ENCODE results near the gene FNIP1. TPM values are rescaled to one million over a fixed set of nuclear protein-coding genes. Genes with fewer than 3 reads are reported as not detected.

The FNIP1 gene
- total and polyA plus RNA-seq, 9 of the 15 experiments (the other 6 are each of a cell fraction or from before 2014, with no cell fraction given): 5.0 to 32.8 (median 18.4) TPM

DNA sequence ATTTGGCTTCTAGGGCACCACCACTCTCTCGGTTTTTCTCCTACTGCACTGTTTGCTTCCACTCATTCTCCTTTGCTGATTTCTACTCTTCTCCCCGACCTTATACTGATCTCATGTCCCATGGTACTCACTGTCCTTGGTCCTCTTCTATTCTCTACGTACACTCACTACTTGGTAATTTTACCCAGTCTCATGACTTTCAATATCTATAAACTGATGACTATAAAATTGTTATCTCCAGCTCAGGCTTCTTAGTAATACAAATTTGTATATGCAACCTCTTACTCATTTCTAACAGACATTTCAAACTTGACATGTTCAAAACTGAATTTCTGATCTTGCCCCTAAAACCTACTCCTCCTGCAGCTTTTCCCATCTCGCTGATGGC, 165.9 kb downstream of the FNIP1 start:
- 25% methylated on average over 4 of the region's 4 CpGs for WGBS (ENCODE audit: insufficient coverage, low coverage, missing lambda C conversion rate)
- peak overlapping the region in 1 of 2 experiments; percentile 7; a peak in 2 of 4 replicates for H3K9ac ChIP-seq (ENCODE audit: insufficient read depth in 1 of 2, low read depth in 2 of 2, low read length in 2 of 2)
- ATAC-seq (no peak), DNase-seq (ENCODE audit: extremely low read depth in 1 of 4, low spot score in 3 of 4) (no peak), FAIRE-seq (no peak)
- intact Hi-C loops (cut with micrococcal nuclease): no loop called here
- H3K79me2 ChIP-seq (ENCODE audit: control insufficient read depth, insufficient read depth, low read length): peaks cover 91% of the 10 kb centered on the region
- ChIA-PET CTCF (ENCODE audit: low intra/inter-chr PET ratio) (no interaction called here), POLR2A (interaction anchor here (1.2 kb wide), 1 partner anchor 26 kb away, joined by 5 read pairs; no protein-coding TSS in a partner anchor)
- BruUV-seq (replicated peaks): no TSS peak
- no peaks in the 10 kb centered on the region for H3K9me3 ChIP-seq (replicated peaks; ENCODE audit: control insufficient read depth, insufficient read depth, low read depth, low read length)
- peaks cover 20% of the 10 kb centered on the region for H4K20me1 ChIP-seq (replicated peaks; ENCODE audit: control insufficient read depth, insufficient read depth, low read length)
- peak overlapping the region; percentile 40; the same call in 1 of the 2 replicates for H3K4me2 ChIP-seq (ENCODE audit: insufficient read depth, low read length)
- H2AFZ ChIP-seq (ENCODE audit: low read depth, low read length): no peak overlapping the region
- H3K4me3 ChIP-seq: no peak overlapping the region
- peaks cover 4% of the 10 kb centered on the region for H3K9me1 ChIP-seq (ENCODE audit: control insufficient read depth, insufficient read depth, low read length)
- 0 out of 3 replicates have a peak overlapping the region, but pooled peaks have one; percentile 2 for H3K27ac ChIP-seq (ENCODE audit: extremely low read depth, low read depth, low read length)
- no peak for TF ChIP-seq ZKSCAN8 (CRISPR knock-in tag; IDR thresholded peaks at IDR 0.05)
- TF ChIP-seq NCOA2 (IDR thresholded peaks at IDR 0.05; ENCODE audit: partially characterized antibody in 2 of 2): no peak
- no peak for TF ChIP-seq SMAD3 (CRISPR knock-in tag; conservative IDR thresholded peaks at IDR 0.05)
- TF ChIP-seq EP400 (IDR thresholded peaks at IDR 0.05): no peak
- no peak for TF ChIP-seq ZSCAN32 (CRISPR knock-in tag; IDR thresholded peaks at IDR 0.05)
- no peak for TF ChIP-seq LCOR (CRISPR knock-in tag; IDR thresholded peaks at IDR 0.05)
- TF ChIP-seq, protein P1, sequence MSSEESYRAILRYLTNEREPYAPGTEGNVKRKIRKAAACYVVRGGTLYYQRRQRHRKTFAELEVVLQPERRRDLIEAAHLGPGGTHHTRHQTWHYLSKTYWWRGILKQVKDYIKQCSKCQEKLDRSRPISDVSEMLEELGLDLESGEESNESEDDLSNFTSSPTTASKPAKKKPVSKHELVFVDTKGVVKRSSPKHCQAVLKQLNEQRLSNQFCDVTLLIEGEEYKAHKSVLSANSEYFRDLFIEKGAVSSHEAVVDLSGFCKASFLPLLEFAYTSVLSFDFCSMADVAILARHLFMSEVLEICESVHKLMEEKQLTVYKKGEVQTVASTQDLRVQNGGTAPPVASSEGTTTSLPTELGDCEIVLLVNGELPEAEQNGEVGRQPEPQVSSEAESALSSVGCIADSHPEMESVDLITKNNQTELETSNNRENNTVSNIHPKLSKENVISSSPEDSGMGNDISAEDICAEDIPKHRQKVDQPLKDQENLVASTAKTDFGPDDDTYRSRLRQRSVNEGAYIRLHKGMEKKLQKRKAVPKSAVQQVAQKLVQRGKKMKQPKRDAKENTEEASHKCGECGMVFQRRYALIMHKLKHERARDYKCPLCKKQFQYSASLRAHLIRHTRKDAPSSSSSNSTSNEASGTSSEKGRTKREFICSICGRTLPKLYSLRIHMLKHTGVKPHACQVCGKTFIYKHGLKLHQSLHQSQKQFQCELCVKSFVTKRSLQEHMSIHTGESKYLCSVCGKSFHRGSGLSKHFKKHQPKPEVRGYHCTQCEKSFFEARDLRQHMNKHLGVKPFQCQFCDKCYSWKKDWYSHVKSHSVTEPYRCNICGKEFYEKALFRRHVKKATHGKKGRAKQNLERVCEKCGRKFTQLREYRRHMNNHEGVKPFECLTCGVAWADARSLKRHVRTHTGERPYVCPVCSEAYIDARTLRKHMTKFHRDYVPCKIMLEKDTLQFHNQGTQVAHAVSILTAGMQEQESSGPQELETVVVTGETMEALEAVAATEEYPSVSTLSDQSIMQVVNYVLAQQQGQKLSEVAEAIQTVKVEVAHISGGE (CRISPR knock-in tag; IDR thresholded peaks at IDR 0.05): no peak
- no peak for TF ChIP-seq KDM2B (CRISPR knock-in tag; IDR thresholded peaks at IDR 0.05)
- no peak for TF ChIP-seq HMGN3 (IDR thresholded peaks at IDR 0.05; ENCODE audit: borderline replicate concordance, extremely low read depth, insufficient read length, low read depth, low read length)
- TF ChIP-seq TCF7L2 (IDR thresholded peaks at IDR 0.05; ENCODE audit: low read depth, low read length): no peak
- no peak for TF ChIP-seq LEF1 (IDR thresholded peaks at IDR 0.05)
- TF ChIP-seq PHB (CRISPR knock-in tag; IDR thresholded peaks at IDR 0.05): no peak
- TF ChIP-seq HNRNPLL (IDR thresholded peaks at IDR 0.05; ENCODE audit: low read depth, low read length, poor library complexity, severe bottlenecking): no peak
- TF ChIP-seq MTA1 (IDR thresholded peaks at IDR 0.05; ENCODE audit: borderline replicate concordance): no peak
- no peak for TF ChIP-seq SRSF3 (IDR thresholded peaks at IDR 0.05; ENCODE audit: insufficient read depth, low read length)
- no peaks in the 10 kb centered on the region for H3K27me3 ChIP-seq (ENCODE audit: control insufficient read depth in 2 of 2, insufficient read depth in 2 of 2, low read length in 2 of 2)
- in situ Hi-C loops (cut with MboI): no loop called here
- H3K36me3 ChIP-seq (ENCODE audit: control insufficient read depth, insufficient read depth, low read length): peaks cover 15% of the 10 kb centered on the region
- peaks cover 22 to 35% of the 10 kb centered on the region in 2 experiments; a peak in 4 of 5 replicates for H3K4me1 ChIP-seq (replicated peaks in 1 of 2; ENCODE audit: control insufficient read depth in 2 of 2, insufficient read depth in 2 of 2, low read length in 2 of 2)

All from K562 (cell line).